Mesenchymal stem cell (in vitro differentiated cells and primary cell): Measurements from ENCODE around the gene NAA16.

Source experiments
- DNase-seq: peaks from one replicate; pipeline ENCODE4 v3.0.0-alpha.2; 2013
- H2AFZ ChIP-seq: one replicate; pipeline ENCODE4 v1.6.1; 2013; ENCODE audit warnings: low read depth, mild to moderate bottlenecking, control low read depth, inconsistent platforms, low read length, moderate library complexity
- H2AK5ac ChIP-seq: 2 replicates; pipeline ENCODE4 v1.6.1; 2013; ENCODE audit warnings: low read length, moderate library complexity, mild to moderate bottlenecking, inconsistent platforms; ENCODE audit not compliant: severe bottlenecking
- H2BK120ac ChIP-seq: one replicate; pipeline ENCODE4 v1.6.1; 2013; ENCODE audit warnings: low read depth, mild to moderate bottlenecking, inconsistent platforms, low read length, moderate library complexity
- H2BK12ac ChIP-seq, 2 experiments: one replicate each; pipeline ENCODE4 v1.6.1; 2013; ENCODE audit warnings: inconsistent platforms in 2 of 2, low read length in 2 of 2, mild to moderate bottlenecking in 2 of 2, moderate library complexity in 2 of 2, control low read depth in 1 of 2
- H2BK15ac ChIP-seq: one replicate; pipeline ENCODE4 v1.6.1; 2013; ENCODE audit warnings: mild to moderate bottlenecking, low read depth, inconsistent platforms; ENCODE audit not compliant: poor library complexity, severe bottlenecking
- H2BK5ac ChIP-seq: 2 replicates; pipeline ENCODE4 v1.6.1; 2013; ENCODE audit warnings: low read depth, mild to moderate bottlenecking, low read length, control low read depth, inconsistent platforms; ENCODE audit not compliant: poor library complexity, severe bottlenecking
- H3K14ac ChIP-seq, 2 experiments: one replicate each; pipeline ENCODE4 v1.6.1; 2013; ENCODE audit warnings: inconsistent platforms in 2 of 2, low read length in 2 of 2, control low read depth in 1 of 2, mild to moderate bottlenecking in 1 of 2, moderate library complexity in 1 of 2
- H3K18ac ChIP-seq, 2 experiments: one replicate each; pipeline ENCODE4 v1.6.1; 2013; ENCODE audit warnings: inconsistent platforms in 2 of 2, low read length in 2 of 2, control low read depth in 1 of 2, low read depth in 1 of 2, mild to moderate bottlenecking in 1 of 2
- H3K23ac ChIP-seq, 2 experiments: one replicate each; pipeline ENCODE4 v1.6.1; 2013; ENCODE audit warnings: inconsistent platforms in 2 of 2, low read length in 2 of 2, mild to moderate bottlenecking in 2 of 2, moderate library complexity in 2 of 2, control low read depth in 1 of 2
- H3K27ac ChIP-seq: 2 replicates; pipeline ENCODE4 v1.5.1; 2013; ENCODE audit warnings: mild to moderate bottlenecking, moderate library complexity, low read length, control low read depth, inconsistent platforms; ENCODE audit not compliant: poor library complexity, severe bottlenecking
- H3K27me3 ChIP-seq, 2 experiments: 2 replicates each; pipeline versions ENCODE4 v1.6.1 to v1.7.0; 2013; ENCODE audit warnings: low read length in 2 of 2, mild to moderate bottlenecking in 2 of 2, moderate library complexity in 2 of 2, control low read depth in 1 of 2, inconsistent platforms in 1 of 2; ENCODE audit not compliant: control insufficient read depth in 1 of 2, insufficient read depth in 1 of 2
- H3K36me3 ChIP-seq, 2 experiments: 2 replicates each; pipeline versions ENCODE4 v1.6.1 to v1.7.0; 2013; ENCODE audit warnings: low read length in 2 of 2, control low read depth in 1 of 2, inconsistent platforms in 1 of 2, low read depth in 1 of 2, mild to moderate bottlenecking in 1 of 2; ENCODE audit not compliant: insufficient read depth in 2 of 2, control insufficient read depth in 1 of 2
- H3K4ac ChIP-seq, 2 experiments: one replicate each; pipeline ENCODE4 v1.6.1; 2013; ENCODE audit warnings: inconsistent platforms in 2 of 2, low read length in 2 of 2, mild to moderate bottlenecking in 2 of 2, moderate library complexity in 2 of 2, control low read depth in 1 of 2, low read depth in 1 of 2
- H3K4me1 ChIP-seq: 2 replicates; pipeline ENCODE4 v1.6.1; 2013; ENCODE audit warnings: low read depth, low read length, control low read depth; ENCODE audit not compliant: control insufficient read depth, insufficient read depth
- H3K4me2 ChIP-seq: 2 replicates; pipeline ENCODE4 v1.6.1; 2013; ENCODE audit warnings: low read length, mild to moderate bottlenecking, inconsistent platforms; ENCODE audit not compliant: poor library complexity, severe bottlenecking
- H3K4me3 ChIP-seq, 2 experiments: 2 replicates each; pipeline versions ENCODE4 v1.5.1 to v1.7.0; 2013; ENCODE audit warnings: low read length in 2 of 2, mild to moderate bottlenecking in 2 of 2, control low read depth in 1 of 2, low read depth in 1 of 2; ENCODE audit not compliant: insufficient read depth in 1 of 2
- H3K79me1 ChIP-seq: replicated peaks from 2 replicates; pipeline ENCODE4 v1.6.1; 2013; ENCODE audit warnings: mild to moderate bottlenecking, control low read depth, low read length, inconsistent platforms; ENCODE audit not compliant: poor library complexity, severe bottlenecking
- H3K9ac ChIP-seq: 2 replicates; pipeline ENCODE4 v1.7.0; 2013; ENCODE audit warnings: mild to moderate bottlenecking, low read length, moderate library complexity
- H3K9me3 ChIP-seq: 2 replicates; pipeline ENCODE4 v1.7.0; 2013; ENCODE audit warnings: mild to moderate bottlenecking, low read length; ENCODE audit not compliant: control insufficient read depth
- H4K8ac ChIP-seq: one replicate; pipeline ENCODE4 v1.6.1; 2013; ENCODE audit warnings: inconsistent platforms, mild to moderate bottlenecking, low read length, moderate library complexity
- H4K91ac ChIP-seq: one replicate; pipeline ENCODE4 v1.6.1; 2013; ENCODE audit warnings: mild to moderate bottlenecking, low read length, inconsistent platforms
- WGBS: methylation state at CpG from one replicate; pipeline ENCODE4 v1.1.7; 2013; ENCODE audit warnings: mixed read lengths; 5-methylcytosine and 5-hydroxymethylcytosine counted together

Gene NAA16

GRCh38 chr13:41295973-41296372, 15.1 kb upstream of the NAA16 start:
- Histone ChIP-seq H3K14ac (no peak overlapping the region), H3K4me3 (no peak overlapping the region), H3K23ac (no peak overlapping the region), H3K9ac (no peak overlapping the region), H3K4ac (no peak overlapping the region), H3K4me1 (no peaks in the 10 kb centered on the region), H4K91ac (no peak overlapping the region), H3K27me3 (no peaks in the 10 kb centered on the region), H3K4me2 (no peak overlapping the region), H2BK5ac (no peak overlapping the region), H2BK120ac (no peak overlapping the region), H3K79me1 (no peaks in the 10 kb centered on the region), H3K36me3 (no peaks in the 10 kb centered on the region), H4K8ac (no peak overlapping the region), H3K9me3 (no peaks in the 10 kb centered on the region), H2BK12ac (no peak overlapping the region), H2AK5ac (no peak overlapping the region), H3K18ac (no peak overlapping the region), H3K27ac (no peak overlapping the region), H2AFZ (no peak overlapping the region), H2BK15ac (no peak overlapping the region)
- DNase-seq: no peak
- WGBS: 83% methylated on average over 1 of the region's 1 CpG

- Histone ChIP-seq H2BK15ac (no peak overlapping the region), H2AFZ (no peak overlapping the region), H3K4me1 (no peaks in the 10 kb centered on the region), H3K4me3 (no peak overlapping the region), H3K9ac (no peak overlapping the region), H3K36me3 (no peaks in the 10 kb centered on the region), H3K18ac (no peak overlapping the region), H3K14ac (no peak overlapping the region), H3K4me2 (no peak overlapping the region), H2AK5ac (no peak overlapping the region), H3K27ac (no peak overlapping the region), H3K79me1 (no peaks in the 10 kb centered on the region), H3K23ac (no peak overlapping the region), H2BK120ac (no peak overlapping the region), H4K8ac (no peak overlapping the region), H3K9me3 (no peaks in the 10 kb centered on the region), H3K27me3 (no peaks in the 10 kb centered on the region), H4K91ac (no peak overlapping the region), H2BK5ac (no peak overlapping the region), H2BK12ac (no peak overlapping the region), H3K4ac (no peak overlapping the region)
- WGBS: 79% methylated on average over 2 of the region's 3 CpGs
- no peak for DNase-seq
These were observed 14.0 kb upstream of the NAA16 start for GRCh38 chr13:41296879-41297646.

GRCh38 chr13:41299316-41300094, 11.6 kb upstream of the NAA16 start:
- H3K9me3 ChIP-seq: no peaks in the 10 kb centered on the region
- H3K4me3 ChIP-seq: no peak overlapping the region
- H3K4me1 ChIP-seq: no peaks in the 10 kb centered on the region
- no peaks in the 10 kb centered on the region for H3K36me3 ChIP-seq
- no peak overlapping the region for H3K27ac ChIP-seq
- H2BK5ac ChIP-seq: no peak overlapping the region
- no peak overlapping the region for H2BK12ac ChIP-seq
- no peak overlapping the region for H3K18ac ChIP-seq
- H3K27me3 ChIP-seq: no peaks in the 10 kb centered on the region
- H3K23ac ChIP-seq: no peak overlapping the region
- H2AK5ac ChIP-seq: no peak overlapping the region
- H3K79me1 ChIP-seq: no peaks in the 10 kb centered on the region
- no peak overlapping the region for H3K4ac ChIP-seq
- H3K14ac ChIP-seq: no peak overlapping the region
- no peak overlapping the region for H2BK15ac ChIP-seq
- no peak overlapping the region for H4K8ac ChIP-seq
- H2BK120ac ChIP-seq: no peak overlapping the region
- H3K9ac ChIP-seq: no peak overlapping the region
- H4K91ac ChIP-seq: no peak overlapping the region
- 91% methylated on average over 4 of the region's 4 CpGs for WGBS
- no peak overlapping the region for H3K4me2 ChIP-seq
- H2AFZ ChIP-seq: no peak overlapping the region
- no peak for DNase-seq

GRCh38 chr13:41302743-41303142, 8.3 kb upstream of the NAA16 start:
- Histone ChIP-seq H3K18ac (no peak overlapping the region), H2BK15ac (no peak overlapping the region), H3K4me1 (peaks cover 6% of the 10 kb centered on the region), H2BK5ac (no peak overlapping the region), H3K27ac (no peak overlapping the region), H3K14ac (no peak overlapping the region), H3K9me3 (no peaks in the 10 kb centered on the region), H2AK5ac (no peak overlapping the region), H3K36me3 (no peaks in the 10 kb centered on the region), H4K91ac (no peak overlapping the region), H3K79me1 (no peaks in the 10 kb centered on the region), H2BK12ac (no peak overlapping the region), H3K27me3 (no peaks in the 10 kb centered on the region), H3K4me2 (no peak overlapping the region), H3K9ac (no peak overlapping the region), H3K4me3 (no peak overlapping the region), H2AFZ (no peak overlapping the region), H3K23ac (no peak overlapping the region), H2BK120ac (no peak overlapping the region), H3K4ac (no peak overlapping the region), H4K8ac (no peak overlapping the region)
- WGBS: 96% methylated on average over 3 of the region's 3 CpGs
- no peak for DNase-seq
